Erythroblast (primary cell): ENCODE results near the gene BAG3.
"Not testable (repeated sequence)": the region's sequence is repeated elsewhere in the genome, so short reads cannot be mapped to it uniquely, and the experiment has no call there.

Experiments
- GATA1 ChIP-seq: IDR thresholded peaks from 2 replicates; pipeline ENCODE4 v1.6.1; 2011; ENCODE audit warnings: low read depth, mild to moderate bottlenecking, control low read depth, low read length, moderate library complexity
- POLR2A ChIP-seq: IDR thresholded peaks from 2 replicates; pipeline ENCODE4 v1.6.1; 2011; ENCODE audit warnings: mild to moderate bottlenecking, low read length

DNA sequence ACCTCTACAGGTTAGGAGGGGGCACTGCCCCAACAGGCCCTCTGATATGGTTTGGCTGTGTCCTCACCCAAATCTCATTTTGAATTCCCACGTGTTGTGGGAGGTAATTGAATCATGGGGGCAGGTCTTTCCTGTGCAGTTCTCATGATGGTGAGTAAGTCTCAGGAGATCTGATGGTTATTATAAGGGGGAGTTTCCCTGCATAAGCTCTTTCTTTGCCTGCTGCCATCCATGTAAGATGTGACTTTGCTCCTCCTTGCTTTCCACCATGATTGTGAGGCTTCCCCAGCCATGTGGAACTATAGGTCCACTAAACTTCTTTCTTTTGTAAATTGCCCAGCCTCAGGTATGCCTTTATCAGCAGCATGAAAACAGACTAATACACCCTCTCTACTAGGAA is 59.8 kb downstream of the BAG3 start:
- not testable (repeated sequence) for TF ChIP-seq POLR2A, GATA1
